Measurements from ENCODE around the gene AP2S1. TPM values are rescaled to one million over a fixed set of nuclear protein-coding genes. Genes with fewer than 3 reads are reported as not detected.

The AP2S1 gene
- 153 and 219 TPM in 2 replicates for total RNA-seq

DNA sequence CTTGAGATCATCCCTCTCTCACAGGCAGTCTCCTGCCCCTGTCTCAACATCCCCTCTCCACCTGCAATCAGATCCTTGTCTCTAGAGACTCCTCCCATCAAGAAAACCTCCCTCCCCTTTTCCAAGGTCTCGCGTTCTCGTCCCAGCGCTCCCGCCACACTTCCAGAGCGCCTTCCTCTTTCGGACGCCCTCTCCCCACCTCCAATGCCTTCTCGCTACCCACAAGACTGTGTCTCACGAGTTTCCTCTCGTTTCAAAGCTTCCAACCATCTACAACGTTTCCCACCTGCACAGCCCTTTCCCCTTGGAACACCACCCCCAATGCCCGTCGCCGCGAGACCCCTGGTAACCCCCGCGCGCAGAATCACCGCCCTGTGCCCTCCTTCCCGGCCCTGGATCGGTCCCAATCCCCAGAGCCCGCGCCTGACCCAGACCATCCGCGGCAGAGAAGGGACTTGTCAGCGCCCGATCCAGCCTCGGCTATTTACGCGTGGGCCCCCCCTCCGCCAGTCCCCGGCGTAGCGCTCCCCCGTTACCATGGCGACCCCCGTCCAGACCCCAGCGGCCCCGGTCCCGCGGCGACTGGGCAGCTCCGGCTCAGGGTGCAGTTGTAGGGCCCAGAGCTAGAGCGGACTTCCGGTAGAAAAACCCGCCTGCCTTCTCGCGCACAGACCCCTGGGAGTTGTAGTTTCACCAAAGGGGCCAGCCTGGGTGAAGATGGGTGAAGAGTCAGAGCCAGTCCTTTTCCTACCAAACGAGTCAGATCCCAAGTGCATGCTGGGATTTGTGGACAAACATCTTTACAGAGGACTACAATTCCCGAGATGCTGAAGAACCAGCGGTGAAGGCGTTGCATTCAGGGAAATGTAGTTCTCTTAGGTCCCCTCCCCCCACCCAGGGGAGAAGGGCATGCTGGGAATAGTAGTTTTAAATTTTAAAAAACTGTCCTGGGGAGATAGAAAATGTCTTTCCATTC, at the start of gene AP2S1:
Gene AP2S1, minus strand, starts transcription at position 619 of the 976 bp plus-strand sequence. Its CDS starts 80 bp downstream, at position 539.

DNA sequence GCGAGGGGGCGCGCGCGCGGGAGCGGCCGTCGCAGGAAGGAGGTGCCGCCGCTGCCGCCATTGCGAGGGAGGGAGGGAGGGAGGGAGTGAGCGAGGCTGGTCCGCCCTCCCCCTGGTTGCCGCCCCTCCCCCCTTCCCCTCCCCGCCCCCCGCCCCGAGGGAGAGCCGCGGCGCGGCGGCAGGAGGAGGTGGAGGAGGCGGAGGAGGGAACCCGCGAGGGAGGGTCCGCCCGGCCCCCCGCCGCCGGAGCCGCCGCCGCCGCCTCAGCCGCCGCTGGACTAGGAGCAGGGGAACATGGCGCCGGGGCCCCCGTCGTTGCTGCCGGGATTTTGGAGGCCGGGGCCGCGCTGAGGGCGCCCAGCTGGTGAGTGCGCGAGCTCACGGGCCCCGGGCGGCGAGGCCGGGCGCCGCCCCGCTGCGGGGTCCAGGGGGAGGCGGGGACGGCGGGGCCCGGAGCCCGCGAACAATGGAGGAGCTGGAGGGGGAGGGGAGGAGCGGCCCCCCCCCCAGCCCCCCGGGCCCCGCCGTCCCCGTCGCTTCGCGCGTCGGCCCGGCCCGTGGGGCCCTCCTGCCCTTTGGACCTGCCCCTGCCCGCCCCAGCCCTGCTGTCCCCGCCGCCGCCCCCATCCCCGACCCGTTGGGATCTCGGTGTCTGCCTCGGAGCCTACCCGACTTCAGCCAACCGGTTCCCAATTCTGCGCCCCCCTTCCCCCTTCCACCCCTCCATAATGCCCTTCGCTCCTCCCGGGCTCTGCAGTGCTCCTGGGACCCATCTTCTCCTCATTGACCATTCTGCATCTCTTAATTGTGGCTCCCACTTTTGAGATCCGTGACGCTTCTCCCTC, 10.4 kb upstream of the AP2S1 start, which contains the start of gene ARHGAP35:
Gene ARHGAP35, plus strand, starts transcription at position 152 of the 845 bp plus-strand sequence. CDS start 57,679 bp downstream, outside the sequence.

DNA sequence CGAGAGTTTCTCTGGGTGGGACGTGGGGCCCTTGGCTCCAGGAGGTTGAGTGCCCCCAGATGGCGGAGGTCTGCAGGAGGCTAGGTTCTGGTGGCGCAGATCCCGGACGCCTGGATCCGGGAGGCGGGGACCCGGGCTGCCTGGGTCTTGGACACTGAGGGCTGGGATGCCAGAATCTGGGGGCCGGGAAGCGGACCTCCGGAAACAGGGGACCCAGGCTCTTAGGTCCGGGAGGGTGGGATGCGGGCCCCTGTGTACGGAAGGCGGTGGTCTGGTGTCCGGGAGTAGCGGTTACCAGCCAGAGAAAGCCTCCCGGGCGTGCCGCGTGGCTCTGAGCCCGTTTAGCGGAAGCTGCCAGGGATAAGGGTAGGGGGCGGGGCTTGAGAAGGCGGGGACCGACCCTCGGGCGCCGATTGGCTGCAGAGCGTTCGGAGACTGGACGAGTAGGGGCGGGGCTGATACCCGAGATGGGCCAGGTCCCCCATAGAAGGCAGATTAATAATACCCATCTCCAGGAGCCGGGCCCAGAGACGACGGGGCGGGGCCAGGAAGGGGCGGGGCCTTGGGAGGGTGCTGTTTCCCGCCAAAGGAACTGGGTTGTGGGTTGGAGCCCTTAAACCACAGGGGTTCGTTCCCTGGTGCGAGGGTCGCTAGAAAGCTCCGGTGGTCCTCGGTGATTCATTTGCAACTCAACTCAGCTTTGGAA, 62.2 kb downstream of the AP2S1 start, which contains the start of gene SLC1A5:
Gene SLC1A5, minus strand, starts transcription at position 333 of the 706 bp plus-strand sequence. CDS start 629 bp downstream, outside the sequence.

Other genes with a start within 250 kb of the AP2S1 start
- 167 and 263 TPM in 2 replicates for gene CALM3, start 249.5 kb downstream of the AP2S1 start, total RNA-seq
- gene PTGIR, start 225.8 kb downstream of the AP2S1 start, total RNA-seq: 0.32 and 1.4 TPM in 2 replicates
- gene GNG8, start 214.6 kb downstream of the AP2S1 start, total RNA-seq: not detected in 2 replicates
- gene DACT3, start 189.7 kb downstream of the AP2S1 start, total RNA-seq: 0.15 TPM in 1 of 2 replicates, not detected in the other
- gene PRKD2, start 133.7 kb downstream of the AP2S1 start, total RNA-seq: 28.9 and 37.7 TPM in 2 replicates
- gene FKRP, start 104.8 kb downstream of the AP2S1 start, total RNA-seq: 13.8 and 16.6 TPM in 2 replicates
- gene STRN4, start 104.4 kb downstream of the AP2S1 start, total RNA-seq: 59.7 and 65.3 TPM in 2 replicates
- gene SLC1A5, start 62.3 kb downstream of the AP2S1 start, total RNA-seq: 60.7 and 96.7 TPM in 2 replicates
- gene ARHGAP35, start 10.2 kb upstream of the AP2S1 start, total RNA-seq: 14.9 and 19.1 TPM in 2 replicates
- not detected in 2 replicates for gene NPAS1, start 169.0 kb upstream of the AP2S1 start, total RNA-seq
- 40.6 and 54.1 TPM in 2 replicates for gene TMEM160, start 197.8 kb upstream of the AP2S1 start, total RNA-seq